ENCODE measurements around the gene C1QTNF3. TPM values are rescaled to one million over a fixed set of nuclear protein-coding genes. Genes with fewer than 3 reads are reported as not detected.

Gene C1QTNF3
- total RNA-seq, 4 donors from 2014 or later, result 0.53 to 5.1 (median 1.6) TPM

DNA sequence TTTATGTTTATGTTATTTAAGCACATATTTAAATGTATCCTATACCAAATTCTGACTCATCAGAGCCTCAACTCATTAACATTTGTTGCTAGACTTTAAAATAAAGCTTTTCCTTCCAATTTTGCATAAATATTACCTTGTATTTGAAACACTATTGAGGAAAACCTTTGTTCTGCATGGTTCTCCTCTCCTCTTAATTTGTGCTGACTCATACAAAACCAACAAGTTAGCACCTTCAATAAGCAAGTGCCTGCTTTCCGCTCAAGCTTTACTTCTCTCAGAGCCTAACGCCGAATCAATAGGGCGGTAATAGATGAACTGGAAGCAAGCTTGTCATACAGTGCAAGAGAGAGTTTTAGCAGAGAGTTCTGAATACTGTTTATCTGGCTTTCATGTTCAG lies 43.0 kb downstream of the C1QTNF3 start:
- no peak for DNase-seq

DNA sequence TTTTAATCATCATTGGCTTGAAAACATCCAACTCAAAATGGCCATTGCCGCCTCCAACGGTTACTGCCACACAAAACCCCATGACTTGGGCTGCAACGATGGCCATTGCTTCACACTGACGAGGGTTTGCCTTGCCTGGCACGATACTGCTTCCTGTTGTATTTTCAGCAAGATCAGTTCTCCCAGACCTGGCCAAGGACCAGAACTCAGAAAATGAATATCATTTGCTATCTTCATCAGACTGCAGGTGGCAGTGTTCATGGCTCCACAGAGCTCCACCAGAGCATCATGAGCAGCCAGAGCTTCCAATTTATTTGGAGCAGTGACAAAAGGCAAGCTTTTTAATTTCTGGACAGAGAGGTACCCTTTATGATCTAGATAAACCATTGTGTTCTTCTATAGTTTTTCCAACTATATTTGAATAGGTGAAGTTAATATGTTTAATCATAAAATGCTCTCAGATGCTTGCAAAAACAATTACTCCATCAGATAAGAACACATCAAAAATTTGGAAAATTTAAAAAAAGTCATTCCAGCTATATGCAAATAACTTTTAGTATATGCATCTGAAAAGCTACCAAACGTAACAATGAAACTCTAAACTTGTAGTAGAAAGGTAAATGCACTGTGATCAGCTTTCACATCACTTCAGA lies 45.6 kb downstream of the C1QTNF3 start:
- no peaks in the 10 kb centered on the region for H3K27me3 ChIP-seq
- H3K36me3 ChIP-seq, result peaks cover 0 to 61% (median 0%) of the 10 kb centered on the region in 3 donors
- H3K9me3 ChIP-seq, result no peaks in the 10 kb centered on the region
- no peak overlapping the region for H3K4me3 ChIP-seq
- no peak overlapping the region for H3K27ac ChIP-seq
- peak; percentile 27 to 71 (median 56) for TF ChIP-seq CTCF (IDR thresholded peaks at IDR 0.05)
- TF ChIP-seq POLR2A (IDR thresholded peaks at IDR 0.05), result no peak
- intact Hi-C loops (cut with DNase I), result no loop called here
- 29 to 75% methylated on average over 1 to 6 of the region's 6 CpGs for WGBS, 2 donors
- peaks cover 0 to 18% (median 0%) of the 10 kb centered on the region in 3 donors for H3K4me1 ChIP-seq
- DNase-seq, result no peak

More for the DNA sequence above, 43.0 kb downstream of the C1QTNF3 start:
- Histone ChIP-seq H3K4me1 (peaks cover 0 to 18% (median 0%) of the 10 kb centered on the region in 3 donors), H3K27ac (no peak overlapping the region), H3K4me3 (no peak overlapping the region), H3K36me3 (peaks cover 0 to 61% (median 4%) of the 10 kb centered on the region in 3 donors), H3K9me3 (no peaks in the 10 kb centered on the region), H3K27me3 (no peaks in the 10 kb centered on the region)
- TF ChIP-seq POLR2A (IDR thresholded peaks at IDR 0.05) (no peak), CTCF (IDR thresholded peaks at IDR 0.05) (no peak)
- intact Hi-C loops (cut with DNase I), result no loop called here
- WGBS, 2 donors, result 89 to 92% methylated on average over 4 of the region's 4 CpGs

- peaks cover 0 to 7% (median 0%) of the 10 kb centered on the region in 3 donors for H3K4me1 ChIP-seq
- peaks cover 0 to 62% (median 0%) of the 10 kb centered on the region in 3 donors for H3K36me3 ChIP-seq
- 53 to 55% methylated on average over 2 of the region's 2 CpGs for WGBS, 2 donors
- DNase-seq, result no peak
- H3K27ac ChIP-seq, result no peak overlapping the region
- H3K27me3 ChIP-seq, result no peaks in the 10 kb centered on the region
- no peak overlapping the region for H3K4me3 ChIP-seq
- no peaks in the 10 kb centered on the region for H3K9me3 ChIP-seq
- intact Hi-C loops (cut with DNase I), result no loop called here
- TF ChIP-seq CTCF (IDR thresholded peaks at IDR 0.05) (no peak), POLR2A (IDR thresholded peaks at IDR 0.05) (no peak)
Observed at GRCh38 chr5:33995865-33996264, 47.1 kb downstream of the C1QTNF3 start.

DNA sequence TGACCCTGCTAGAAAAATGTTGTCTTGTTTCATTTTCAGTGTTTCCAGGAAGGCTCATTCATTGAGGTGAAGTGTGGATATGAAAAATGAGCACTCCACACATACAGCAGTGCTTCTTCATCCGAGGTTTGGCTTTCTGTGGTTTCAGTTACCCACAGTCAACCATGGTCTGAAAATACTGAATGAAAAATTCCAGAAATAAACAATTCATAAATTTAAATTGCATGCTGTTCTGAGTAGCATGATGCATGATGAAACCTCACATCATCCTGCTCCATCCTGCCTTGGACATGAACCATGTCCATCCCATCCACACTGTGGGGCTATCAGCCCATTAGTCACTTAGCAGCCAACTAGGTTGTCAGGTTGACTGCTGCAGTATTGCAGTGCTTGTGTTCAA lies 48.2 kb downstream of the C1QTNF3 start:
- intact Hi-C loops (cut with DNase I), result no loop called here
- 31 to 42% methylated on average over 1 of the region's 1 CpG for WGBS, 2 donors
- Histone ChIP-seq H3K27ac (no peak overlapping the region), H3K9me3 (no peaks in the 10 kb centered on the region), H3K36me3 (peaks cover 0 to 69% (median 0%) of the 10 kb centered on the region in 3 donors), H3K4me3 (no peak overlapping the region), H3K4me1 (peaks cover 0 to 5% (median 0%) of the 10 kb centered on the region in 3 donors), H3K27me3 (no peaks in the 10 kb centered on the region)
- no peak for DNase-seq
- TF ChIP-seq CTCF (IDR thresholded peaks at IDR 0.05) (no peak), POLR2A (IDR thresholded peaks at IDR 0.05) (no peak)

DNA sequence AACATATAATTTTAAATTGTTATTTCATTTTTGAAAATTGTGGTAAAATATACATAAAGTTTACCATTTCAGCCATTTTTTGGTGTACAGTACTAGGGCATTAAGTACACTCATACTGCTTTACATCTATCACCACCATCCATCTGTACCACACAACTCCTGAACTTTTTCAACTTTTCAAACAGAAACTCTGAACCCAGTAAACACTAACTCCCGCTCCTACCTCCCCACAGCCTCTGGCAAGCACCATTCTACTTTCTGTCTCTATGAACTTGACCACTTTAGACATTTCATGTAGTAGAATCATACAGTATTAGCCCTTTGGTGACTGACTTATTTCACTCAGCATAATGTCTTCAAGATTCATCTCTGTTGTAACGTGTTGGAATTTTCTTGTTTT lies 50.1 kb downstream of the C1QTNF3 start:
- Histone ChIP-seq H3K9me3 (no peaks in the 10 kb centered on the region), H3K4me3 (no peak overlapping the region), H3K36me3 (peaks cover 0 to 76% (median 3%) of the 10 kb centered on the region in 3 donors), H3K4me1 (peaks cover 0 to 5% (median 0%) of the 10 kb centered on the region in 3 donors), H3K27me3 (no peaks in the 10 kb centered on the region), H3K27ac (no peak overlapping the region)
- DNase-seq, result no peak
- TF ChIP-seq POLR2A (IDR thresholded peaks at IDR 0.05), result no peak
- no peak for TF ChIP-seq CTCF (IDR thresholded peaks at IDR 0.05)
- WGBS, 2 donors, result 78 to 91% methylated on average over 2 of the region's 2 CpGs
- intact Hi-C loops (cut with DNase I), result no loop called here

Data from esophagus squamous epithelium (tissue), 5 donors.